DMS 273 (cell line): Measurements from ENCODE around the gene AQP11.
"Not testable (repeated sequence)": the region's sequence is repeated elsewhere in the genome, so short reads cannot be mapped to it uniquely, and the experiment has no call there.

ENCODE experiments used
- DNase-seq: peaks from one replicate; lab custom pipeline; 2025; ENCODE audit not compliant: unreplicated experiment; lab: John Stamatoyannopoulos, UW

Gene AQP11

DNA sequence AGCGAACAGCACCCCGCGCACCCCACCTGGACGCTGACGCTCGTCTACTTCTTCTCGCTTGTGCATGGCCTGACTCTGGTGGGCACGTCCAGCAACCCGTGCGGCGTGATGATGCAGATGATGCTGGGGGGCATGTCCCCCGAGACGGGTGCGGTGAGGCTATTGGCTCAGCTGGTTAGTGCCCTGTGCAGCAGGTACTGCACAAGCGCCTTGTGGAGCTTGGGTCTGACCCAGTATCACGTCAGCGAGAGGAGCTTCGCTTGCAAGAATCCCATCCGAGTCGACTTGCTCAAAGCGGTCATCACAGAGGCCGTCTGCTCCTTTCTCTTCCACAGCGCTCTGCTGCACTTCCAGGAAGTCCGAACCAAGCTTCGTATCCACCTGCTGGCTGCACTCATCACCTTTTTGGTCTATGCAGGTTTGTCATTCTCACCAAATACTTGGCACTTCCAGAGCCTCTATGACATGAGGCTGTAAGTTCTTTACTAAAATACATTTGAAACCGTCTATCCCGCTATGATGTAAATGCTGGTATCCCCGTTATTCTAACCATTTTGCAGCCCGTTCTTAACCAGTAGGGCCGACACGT is 535 bp downstream of the AQP11 start:
- peak; percentile 40 for DNase-seq

DNA sequence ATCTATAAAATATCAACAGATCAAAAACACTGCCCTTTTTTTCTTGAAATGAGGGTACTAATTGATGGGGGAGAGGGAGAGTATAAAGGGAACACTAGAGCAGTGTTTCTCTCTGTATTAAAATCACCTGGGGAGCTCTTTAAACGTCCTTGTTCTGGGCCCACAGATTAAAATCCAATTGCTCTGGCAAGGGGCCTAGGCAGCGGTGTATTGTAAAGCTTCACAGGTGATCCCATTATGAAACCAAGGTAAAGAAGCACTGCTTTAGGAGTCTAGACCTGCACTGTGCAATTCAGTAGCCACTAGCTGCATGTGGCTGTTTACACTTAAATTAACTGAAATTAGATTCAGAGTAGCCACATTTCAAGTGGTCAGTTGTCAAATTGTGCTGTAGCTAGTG is 3.0 kb downstream of the AQP11 start:
- DNase-seq = no peak

DNA sequence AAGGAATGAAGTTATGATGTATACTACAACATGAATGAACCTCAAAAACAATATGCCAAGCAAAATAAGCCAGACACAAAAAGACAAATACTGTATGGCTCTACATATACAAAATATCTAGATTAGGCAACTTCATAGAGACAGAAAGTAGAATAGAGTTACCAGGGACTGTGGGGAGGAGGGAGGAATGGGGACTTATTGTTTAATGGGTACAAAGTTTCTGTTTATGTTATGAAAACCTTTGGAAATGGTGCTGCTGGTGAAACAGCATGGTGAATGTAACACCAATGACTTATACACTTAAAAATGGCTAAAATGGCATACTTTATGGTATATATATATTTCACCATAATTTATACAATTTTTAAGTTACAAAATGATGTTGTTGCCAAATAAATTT is 4.1 kb downstream of the AQP11 start:
- DNase-seq = no peak

DNA sequence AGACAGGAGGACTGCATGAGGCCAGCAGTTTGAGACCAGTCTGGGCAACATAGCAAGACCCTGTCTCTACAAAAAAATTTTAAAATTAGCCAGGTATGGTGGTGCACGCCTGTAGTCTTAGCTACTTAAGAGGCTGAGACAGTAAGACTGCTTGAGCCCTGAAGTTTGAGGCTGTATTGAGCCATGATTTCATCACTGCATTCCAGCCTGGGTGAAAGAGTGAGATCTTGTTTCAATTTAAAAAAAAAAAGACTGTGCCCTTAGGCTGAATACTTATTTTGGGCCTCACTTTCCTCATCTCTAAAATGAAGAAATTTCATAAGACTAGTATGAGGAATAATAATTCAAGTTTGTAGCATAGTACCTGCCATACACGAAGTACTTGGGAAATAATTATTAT is 6.9 kb downstream of the AQP11 start:
- DNase-seq = no peak

DNA sequence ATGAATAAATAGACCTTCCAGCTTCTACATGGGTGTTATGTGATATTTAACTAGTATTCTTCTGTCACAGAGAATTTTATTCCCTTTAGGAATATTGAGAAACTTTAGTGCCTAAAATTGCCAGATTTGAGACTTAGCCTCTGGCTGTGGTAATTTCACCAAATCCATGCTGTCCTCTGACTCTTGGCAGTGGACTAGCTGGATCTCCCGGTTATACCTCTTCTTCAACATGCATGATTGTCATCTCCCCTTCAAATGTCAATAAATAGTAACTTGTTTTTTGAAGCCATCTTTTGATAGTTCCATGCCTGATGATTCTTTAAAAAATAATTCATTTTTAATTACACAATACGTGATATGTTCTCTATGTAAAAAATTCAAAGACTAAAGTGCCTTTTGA is 8.4 kb downstream of the AQP11 start:
- DNase-seq = no peak

DNA sequence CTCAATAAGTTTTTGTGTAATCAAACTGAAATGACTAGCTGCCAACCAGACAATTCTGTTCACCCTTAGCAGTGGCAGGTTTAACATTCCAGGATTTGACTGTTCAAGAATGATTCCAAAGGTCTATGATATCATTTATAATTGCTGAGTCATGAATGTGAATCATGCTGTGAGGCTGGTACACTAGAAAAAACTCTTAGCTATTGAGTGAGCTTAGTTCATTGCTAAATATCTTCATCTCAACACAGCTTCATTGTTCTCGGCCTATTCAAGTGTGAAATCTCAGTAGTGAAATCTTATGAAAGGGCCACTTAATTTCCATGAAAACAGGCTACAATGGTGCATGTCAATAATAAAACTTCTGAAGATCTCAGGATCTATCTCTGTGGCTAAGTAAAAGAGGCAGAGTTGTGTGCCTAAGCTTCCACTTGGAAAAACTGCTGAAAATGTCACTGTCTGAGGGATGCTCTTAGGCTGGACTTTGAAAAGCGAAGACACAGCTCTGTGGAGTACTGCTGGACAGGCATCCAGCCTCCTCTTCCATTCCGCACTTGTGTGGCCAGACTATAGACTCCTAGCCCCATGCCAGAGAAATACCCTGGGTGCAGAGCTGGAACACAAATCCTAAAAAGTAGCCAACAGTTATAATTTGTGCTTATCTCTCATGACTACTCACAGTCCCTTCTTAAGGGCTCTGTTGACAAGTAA is 12.8 kb downstream of the AQP11 start:
- DNase-seq = no peak

DNA sequence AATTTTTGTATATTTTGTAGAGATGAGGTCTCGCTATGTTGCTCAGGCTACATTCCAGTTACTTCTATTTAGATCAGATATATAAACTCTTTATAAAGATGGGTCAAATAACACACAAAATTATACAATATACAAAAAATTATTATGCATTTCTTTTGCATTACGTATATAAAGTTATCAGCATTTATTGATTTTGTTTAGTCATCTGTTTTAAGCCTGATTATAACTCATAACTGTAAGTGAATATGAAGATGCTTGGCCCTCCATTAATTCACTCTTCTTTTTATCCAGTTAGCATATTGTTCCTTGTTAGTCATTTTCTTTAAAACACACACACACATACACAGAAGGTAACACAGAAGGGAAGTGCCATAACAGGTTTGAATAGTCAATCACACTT is 14.5 kb downstream of the AQP11 start:
- no peak for DNase-seq

DNA sequence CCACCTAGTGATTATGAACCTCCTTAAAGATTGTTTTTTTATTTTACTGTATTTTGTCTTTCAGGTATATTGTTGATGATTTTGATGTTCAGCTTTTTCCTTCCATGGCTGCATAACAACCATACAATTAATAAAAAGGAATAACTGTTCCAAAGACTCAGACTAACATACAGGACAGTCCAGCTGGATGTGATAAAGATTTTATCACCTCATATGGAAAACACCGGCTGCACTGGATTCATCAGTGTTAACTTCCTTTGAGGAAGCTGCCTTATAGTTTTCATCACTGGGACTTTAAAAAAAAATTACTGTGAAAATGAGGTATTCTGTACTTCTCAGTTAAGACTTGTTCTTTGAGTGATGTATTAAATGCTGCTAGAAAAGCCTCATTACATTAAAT is 19.5 kb downstream of the AQP11 start:
- no peak for DNase-seq

DNA sequence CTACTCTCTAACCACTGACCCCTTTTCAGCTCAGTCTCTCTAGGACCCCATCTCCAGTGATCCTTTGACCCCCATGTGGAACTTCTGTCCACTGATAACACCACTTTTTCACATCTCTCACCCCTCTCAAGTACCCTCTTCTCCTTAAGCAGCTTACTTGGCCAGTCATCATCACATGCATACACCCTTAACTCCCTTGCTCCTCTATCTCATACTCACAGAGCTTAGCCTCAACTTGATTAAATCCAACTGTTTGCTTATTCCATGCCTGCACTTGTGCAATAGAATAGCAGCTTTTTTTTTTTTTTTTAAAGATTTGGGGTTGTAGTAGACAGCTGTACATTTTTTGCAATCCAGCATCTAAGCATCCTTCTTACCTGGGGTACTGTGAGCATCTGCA is 22.2 kb downstream of the AQP11 start:
- no peak for DNase-seq

DNA sequence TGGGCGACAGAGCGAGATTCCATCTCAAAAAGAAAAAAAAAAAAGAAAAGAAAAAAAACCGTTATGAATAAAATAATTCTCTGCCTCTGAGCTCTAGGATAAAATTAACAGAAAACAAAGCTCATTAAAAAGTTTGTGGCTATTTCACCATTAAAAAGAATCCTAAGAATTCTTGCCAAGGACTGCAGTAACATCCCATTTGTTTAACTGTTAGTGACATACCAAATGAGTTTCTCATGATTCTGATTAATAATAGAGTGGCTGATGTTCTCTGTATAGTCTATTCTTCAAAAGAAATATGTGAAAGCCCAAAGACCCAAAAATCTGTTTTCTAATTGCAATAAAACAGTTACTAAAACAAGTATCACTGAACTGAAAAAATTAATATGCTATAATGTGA is 28.1 kb downstream of the AQP11 start:
- no peak for DNase-seq

DNA sequence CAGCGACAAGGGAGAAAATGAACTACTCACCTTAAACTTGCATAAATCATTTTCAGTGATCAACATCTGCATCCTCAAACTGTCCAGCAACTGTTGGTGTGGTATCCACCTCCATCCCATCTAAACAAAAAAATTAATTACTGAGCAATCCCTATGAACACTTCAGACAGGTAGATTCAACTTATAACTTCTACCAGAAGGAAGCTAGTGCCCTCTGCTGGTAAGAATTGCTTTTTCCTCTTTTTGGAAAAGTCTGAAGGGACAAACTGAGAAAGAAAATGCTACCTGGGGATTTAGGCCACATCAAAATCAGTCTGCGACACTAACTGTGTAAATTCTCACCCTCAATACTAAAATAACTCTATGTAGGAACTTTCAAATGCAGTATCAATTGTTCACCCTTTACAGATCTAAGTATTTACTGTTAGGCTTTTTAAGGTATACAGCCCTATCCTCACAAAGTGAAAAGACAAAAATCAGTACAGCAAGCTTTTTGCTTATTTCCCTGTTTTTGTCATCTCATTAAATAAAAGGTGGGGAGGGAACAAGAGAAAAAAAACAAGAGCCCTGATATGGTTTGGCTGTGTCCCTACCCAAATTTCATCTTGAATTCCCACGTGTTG is 29.9 kb downstream of the AQP11 start:
- peak; percentile 72 for DNase-seq

DNA sequence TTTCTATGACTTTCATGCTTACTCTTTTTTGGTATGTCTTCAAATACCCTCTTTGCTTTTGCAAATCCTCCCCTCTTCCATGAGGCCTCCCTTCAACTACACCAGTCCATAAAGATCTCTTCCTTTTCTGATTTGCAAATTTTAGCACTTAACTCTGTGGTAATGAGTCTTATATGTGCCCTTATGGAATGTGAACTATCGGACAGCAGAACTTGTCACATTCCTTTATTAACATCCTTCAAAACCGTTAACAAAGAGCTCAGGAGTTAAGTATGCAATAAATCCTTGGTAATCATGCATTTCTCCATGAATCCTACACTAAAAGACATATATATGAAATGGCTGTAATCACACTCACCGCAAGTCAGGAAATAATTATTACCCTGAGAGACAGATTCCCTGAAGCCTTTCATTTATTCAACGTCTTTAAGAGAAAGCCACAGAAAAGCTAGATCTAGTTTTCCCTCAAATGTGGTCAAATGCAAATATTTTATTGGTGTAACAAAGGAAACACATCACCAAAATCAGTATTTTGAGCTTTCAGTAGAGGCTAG is 40.5 kb downstream of the AQP11 start:
- DNase-seq = no peak

DNA sequence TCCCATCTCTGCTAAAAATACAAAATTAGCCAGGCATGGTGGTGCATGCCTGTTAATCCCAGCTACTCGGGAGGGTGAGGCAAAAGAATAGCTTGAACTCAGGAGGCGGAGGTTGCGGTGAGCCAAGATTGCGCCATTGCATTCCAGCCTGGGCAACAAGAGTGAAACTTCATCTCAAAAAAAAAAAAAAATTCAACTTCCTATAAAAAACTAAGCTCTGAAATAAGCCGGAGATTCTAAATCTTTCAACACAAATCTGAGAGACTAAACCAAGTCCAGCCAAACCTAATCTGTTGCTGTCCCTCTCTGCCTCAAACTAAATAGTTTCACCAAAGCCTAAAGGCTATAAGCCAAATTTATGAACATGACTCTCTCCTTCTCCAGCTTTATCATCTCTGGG is 44.2 kb downstream of the AQP11 start:
- DNase-seq = not testable (repeated sequence)

DNA sequence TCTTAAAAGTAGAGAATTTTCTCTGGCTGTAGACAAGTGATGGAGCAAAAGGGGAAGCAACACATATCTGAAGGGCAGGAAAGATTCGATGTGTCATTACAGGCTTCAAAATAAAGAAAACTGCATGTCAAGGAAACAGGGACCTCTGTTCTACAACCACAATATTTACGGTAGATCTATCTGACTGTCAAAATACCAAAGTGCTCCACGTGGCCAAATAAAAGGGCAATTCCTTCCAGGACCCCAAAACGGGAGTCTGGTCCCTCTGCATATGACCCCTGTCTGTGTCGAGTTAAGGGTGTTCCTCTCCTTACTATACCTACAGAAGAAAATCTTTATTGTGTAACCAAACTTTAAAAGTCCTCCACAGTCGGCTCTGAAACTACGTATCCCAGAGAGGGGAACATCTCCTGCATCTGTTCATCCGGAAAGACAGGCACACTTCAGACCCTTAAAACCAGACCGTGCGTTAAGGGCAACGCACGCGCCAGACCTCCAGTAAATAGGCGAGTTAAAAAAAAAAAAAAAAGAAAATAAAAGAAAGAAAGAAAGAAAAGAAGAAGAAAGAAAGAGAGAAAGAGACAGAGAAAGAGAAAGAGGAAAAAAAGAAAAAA is 47.1 kb downstream of the AQP11 start:
- DNase-seq = peak; percentile 40

DNA sequence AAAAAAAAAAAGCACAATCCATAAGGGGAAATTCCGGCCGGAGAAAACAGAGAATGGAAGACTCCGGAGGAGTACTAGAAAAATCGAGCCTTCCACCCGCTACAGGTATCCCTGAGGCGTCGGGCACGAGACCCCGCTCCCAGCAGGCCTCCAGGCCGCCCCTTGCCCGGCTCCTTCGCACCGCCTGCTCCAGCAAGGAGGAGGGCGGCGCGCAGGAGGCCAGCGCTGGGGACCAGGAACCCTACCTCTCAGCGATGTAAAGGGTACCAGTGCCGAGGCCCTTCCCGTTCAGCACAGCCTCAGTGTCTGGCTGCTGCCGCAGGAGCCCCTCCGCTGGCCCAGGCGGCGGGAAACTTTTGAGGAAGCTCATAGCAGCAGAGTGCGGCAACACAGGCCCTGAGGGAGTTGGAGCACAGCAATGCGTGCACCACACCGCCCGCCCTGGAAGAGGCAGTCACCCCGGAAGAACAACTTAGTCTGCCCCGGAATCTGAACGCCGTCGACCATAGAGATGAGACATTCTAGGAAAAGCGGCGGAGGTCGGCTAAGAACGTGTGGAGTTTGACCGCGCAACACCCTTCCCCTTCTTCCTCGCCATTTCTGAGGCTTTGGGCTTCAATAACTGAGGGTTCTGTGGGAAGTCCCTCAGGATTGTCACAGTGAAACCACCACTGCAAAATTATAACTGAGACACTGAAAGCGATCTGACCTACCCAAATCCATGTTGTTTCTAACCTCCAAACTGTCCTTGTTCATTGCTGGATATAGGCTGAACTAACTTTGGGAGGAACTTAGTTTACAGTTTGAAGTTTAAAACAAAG is 47.8 kb downstream of the AQP11 start, which contains the start of gene CLNS1A:
CLNS1A (minus strand) TSS at position 450 of the 821 bp plus-strand sequence; CDS start at position 370, 80 bp downstream.
- DNase-seq = peak; percentile 94

DNA sequence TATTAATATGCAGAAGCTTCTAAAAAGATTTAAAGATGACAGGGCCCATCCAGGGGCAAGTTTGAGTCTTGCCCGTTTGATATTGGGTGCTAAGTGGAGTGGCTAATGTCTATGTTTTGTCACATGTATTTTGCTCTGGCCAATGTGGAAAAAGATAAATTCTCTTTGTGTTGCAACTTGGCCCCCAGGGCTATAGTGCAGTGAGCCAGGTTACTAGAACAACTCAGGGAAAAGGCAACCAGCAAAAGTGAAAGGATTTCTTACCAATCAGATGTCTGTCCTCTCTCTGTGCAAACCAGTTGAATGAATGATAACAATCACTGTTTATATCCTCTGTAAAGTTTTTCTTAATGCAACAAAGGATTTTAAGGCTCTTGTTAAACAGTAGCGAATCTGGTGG is 52.5 kb downstream of the AQP11 start:
- no peak for DNase-seq

DNA sequence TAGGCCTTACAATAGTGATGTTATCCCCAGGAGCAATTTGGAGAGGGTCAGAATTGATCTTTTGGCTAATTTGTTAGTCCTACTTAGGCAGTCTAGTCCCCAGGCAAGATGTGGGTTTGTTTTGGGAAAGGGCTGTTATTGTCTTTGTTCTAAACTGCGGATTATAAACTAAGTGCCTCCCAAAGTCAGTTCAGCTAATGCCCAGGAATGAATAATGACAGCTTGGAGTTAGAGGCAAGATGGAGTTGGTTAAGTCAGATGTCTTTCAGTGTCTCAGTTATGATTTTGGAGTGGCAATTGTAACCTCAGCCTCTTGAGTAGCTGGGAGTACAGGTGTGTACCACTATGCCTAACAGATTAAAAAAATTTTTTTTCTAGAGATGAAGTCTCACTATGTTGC is 55.1 kb downstream of the AQP11 start:
- no peak for DNase-seq

DNA sequence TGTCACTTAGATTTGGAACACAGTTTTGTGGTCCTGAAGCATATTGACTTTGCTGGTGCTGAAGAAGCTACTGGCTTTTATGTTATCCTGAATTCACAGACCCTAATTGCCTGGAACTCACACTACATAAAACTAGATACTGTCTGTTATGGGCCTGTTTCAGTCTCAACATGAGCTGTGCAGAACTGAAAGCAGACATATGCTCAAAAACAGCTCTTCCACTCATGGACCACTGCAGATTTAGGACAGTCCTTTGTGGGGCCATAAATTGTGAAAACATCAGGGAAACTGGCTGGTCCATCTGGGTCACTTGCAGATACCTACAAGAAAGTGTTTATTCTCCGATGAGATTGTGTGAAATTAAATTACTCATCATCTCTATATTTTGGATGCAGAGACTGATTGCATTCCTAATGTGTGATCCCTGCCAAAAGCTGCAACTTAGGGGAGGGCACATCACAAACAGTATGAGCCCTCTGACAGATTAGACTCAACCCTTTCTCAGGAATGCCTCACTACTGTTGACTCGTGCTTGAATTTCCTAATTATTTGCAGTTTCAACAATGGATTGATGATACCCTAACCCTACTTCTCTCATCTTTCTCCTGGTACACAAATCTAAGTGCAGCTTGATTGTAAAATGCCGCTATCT is 58.0 kb downstream of the AQP11 start:
- DNase-seq = no peak

DNA sequence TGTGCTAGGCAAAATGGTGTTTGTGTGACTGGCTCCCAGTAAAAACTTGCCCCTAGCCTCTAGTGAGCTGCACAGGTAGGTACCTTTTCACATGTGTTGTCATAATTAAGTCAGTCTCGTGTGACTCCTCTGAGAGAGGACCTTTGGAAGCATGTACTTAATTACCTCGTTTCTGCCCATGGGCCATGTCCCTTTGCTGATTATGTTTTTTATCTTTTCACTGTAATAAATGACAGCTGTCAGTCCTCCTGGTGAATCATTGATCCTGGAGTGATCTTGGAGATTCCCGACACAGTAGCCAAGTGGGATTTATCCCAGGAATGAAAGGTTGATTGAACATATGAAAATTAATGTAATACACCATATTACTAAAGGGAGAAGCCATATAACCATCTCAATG is 60.4 kb downstream of the AQP11 start:
- no peak for DNase-seq

DNA sequence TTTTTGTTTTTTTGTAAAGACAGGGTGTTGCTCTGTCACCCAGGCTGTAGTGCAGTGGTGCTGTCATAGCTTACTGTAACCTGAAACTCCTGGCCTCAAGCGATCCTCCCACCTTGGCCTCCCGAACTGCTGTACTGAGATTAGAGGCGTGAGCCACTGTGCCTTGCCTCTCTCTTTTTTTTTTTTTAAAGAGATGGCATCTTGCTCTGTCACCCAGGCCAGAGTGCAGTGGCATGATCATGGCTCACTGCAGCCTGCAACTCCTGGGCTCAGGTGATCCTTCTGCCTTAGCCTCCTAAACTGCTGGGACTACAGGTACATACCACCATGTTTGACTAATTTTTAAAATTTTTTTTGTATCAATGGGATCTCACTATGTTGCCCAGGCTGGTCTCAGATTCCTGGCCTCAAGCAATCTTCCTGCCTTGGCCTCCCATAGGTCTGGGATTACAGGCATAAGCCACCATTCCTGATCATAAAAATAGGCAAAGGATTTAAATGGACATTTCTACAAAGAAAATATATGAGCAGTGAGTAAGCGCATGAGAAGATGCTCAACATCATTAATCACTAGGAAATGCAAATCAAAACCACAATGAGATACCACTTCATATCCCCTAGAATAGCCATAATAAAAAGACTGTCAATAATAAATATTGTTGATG is 65.1 kb downstream of the AQP11 start:
- DNase-seq = no peak
